ENCODE data around the gene SLC49A4. TPM values are rescaled to one million over a fixed set of nuclear protein-coding genes. Genes with fewer than 3 reads are reported as not detected.

The SLC49A4 gene
- polyA plus RNA-seq, 1 donor = 4.2 TPM

- DNase-seq (ENCODE audit: low read depth) = no peak
These were observed 134.6 kb downstream of the SLC49A4 start for GRCh38 chr3:122929188-122930062.

- no peak for DNase-seq (ENCODE audit: low read depth)
These were observed 135.5 kb downstream of the SLC49A4 start for GRCh38 chr3:122930063-122930997.

Other genes with a start within 250 kb of the SLC49A4 start
- gene PARP9, start 230.8 kb upstream of the SLC49A4 start, polyA plus RNA-seq (ENCODE audit: insufficient read length) = 18.4 TPM
- 7.1 TPM for gene DTX3L, start 230.7 kb upstream of the SLC49A4 start, polyA plus RNA-seq (ENCODE audit: insufficient read length)
- 5.9 TPM for gene PARP15, start 217.4 kb upstream of the SLC49A4 start, polyA plus RNA-seq (ENCODE audit: insufficient read length)
- 7.8 TPM for gene PARP14, start 114.2 kb upstream of the SLC49A4 start, polyA plus RNA-seq (ENCODE audit: insufficient read length)
- gene HSPBAP1, start 1.2 kb upstream of the SLC49A4 start, polyA plus RNA-seq (ENCODE audit: insufficient read length) = 6.8 TPM
- 22.3 TPM for gene SEMA5B, start 232.7 kb downstream of the SLC49A4 start, polyA plus RNA-seq (ENCODE audit: insufficient read length)